NCI-H446 treated with DMSO at 0.1 percent for 48 hours (cell line): ENCODE data around the gene C1orf116.

Source experiments
- DNase-seq: peaks from one replicate; lab custom pipeline; 2025; lab: John Stamatoyannopoulos, UW

Gene C1orf116

GRCh38 chr1:207032528-207033017, at the start of gene C1orf116:
TSS of gene C1orf116 (minus strand) at chr1:207032756. CDS start at chr1:207027598, 5,158 bp downstream.
- DNase-seq: no peak

GRCh38 chr1:207081806-207082205, 49.2 kb upstream of the C1orf116 start:
- no peak for DNase-seq

GRCh38 chr1:207081088-207081487, 48.5 kb upstream of the C1orf116 start:
- no peak for DNase-seq

- DNase-seq: no peak
Observed at GRCh38 chr1:207079706-207080241, 47.2 kb upstream of the C1orf116 start.

GRCh38 chr1:207078578-207079132, 46.1 kb upstream of the C1orf116 start:
- DNase-seq: no peak

- DNase-seq: peak; percentile 25
Observed at GRCh38 chr1:207077470-207078377, 45.2 kb upstream of the C1orf116 start.

- no peak for DNase-seq
Observed at GRCh38 chr1:207077012-207077411, 44.5 kb upstream of the C1orf116 start.

- no peak for DNase-seq
Observed at GRCh38 chr1:207076181-207076955, 43.8 kb upstream of the C1orf116 start.

GRCh38 chr1:207073906-207074820, 41.6 kb upstream of the C1orf116 start:
- no peak for DNase-seq

GRCh38 chr1:207072233-207072632, 39.7 kb upstream of the C1orf116 start:
- no peak for DNase-seq

GRCh38 chr1:207071426-207071825, 38.9 kb upstream of the C1orf116 start:
- DNase-seq: no peak

- no peak for DNase-seq
Observed at GRCh38 chr1:207070811-207071210, 38.3 kb upstream of the C1orf116 start.

- DNase-seq: no peak
Observed at GRCh38 chr1:207069858-207070506, 37.4 kb upstream of the C1orf116 start.

GRCh38 chr1:207069061-207069460, 36.5 kb upstream of the C1orf116 start:
- DNase-seq: no peak

GRCh38 chr1:207067665-207068064, 35.1 kb upstream of the C1orf116 start:
- DNase-seq: no peak

- no peak for DNase-seq
Observed at GRCh38 chr1:207067185-207067584, 34.6 kb upstream of the C1orf116 start.

- no peak for DNase-seq
Observed at GRCh38 chr1:207064561-207064960, 32.0 kb upstream of the C1orf116 start.

- no peak for DNase-seq
Observed at GRCh38 chr1:207063014-207063413, 30.5 kb upstream of the C1orf116 start.

GRCh38 chr1:207062058-207062457, 29.5 kb upstream of the C1orf116 start:
- DNase-seq: no peak

- no peak for DNase-seq
Observed at GRCh38 chr1:207060596-207060995, 28.0 kb upstream of the C1orf116 start.

- DNase-seq: no peak
Observed at GRCh38 chr1:207059881-207060280, 27.3 kb upstream of the C1orf116 start.
